Neural cell (in vitro differentiated cells): Measurements from ENCODE around the gene CEACAM5. TPM values are rescaled to one million over a fixed set of nuclear protein-coding genes. Genes with fewer than 3 reads are reported as not detected.

ENCODE experiments used
- H2AFZ ChIP-seq: fragments of 200-600, 300-800 bp; sonication (generic), shearing (Covaris generic); 2 replicates; pipeline ENCODE4 v1.6.0; 2014; ENCODE audit warnings: low read depth, mild to moderate bottlenecking, antibody characterized with exemption, low read length, moderate library complexity
- H3F3A ChIP-seq: fragments of 200-600 bp; shearing (Covaris generic); 2 replicates; pipeline ENCODE4 v1.6.1; 2016; ENCODE audit warnings: mild to moderate bottlenecking, moderate library complexity, mixed read lengths, antibody characterized with exemption, low read length; ENCODE audit not compliant: insufficient read depth, poor library complexity, severe bottlenecking
- H3K27ac ChIP-seq: fragments of 200-600, 300-800 bp; sonication (generic), shearing (Covaris generic); 2 replicates; pipeline ENCODE4 v1.5.1; 2014; ENCODE audit warnings: mild to moderate bottlenecking, low read length, moderate library complexity
- H3K27me3 ChIP-seq: fragments of 300-800, 200-600 bp; sonication (generic), shearing (Covaris generic); 2 replicates; pipeline ENCODE4 v1.6.0; 2014; ENCODE audit warnings: mild to moderate bottlenecking, low read depth, low read length, moderate library complexity; ENCODE audit not compliant: insufficient read depth
- H3K36me3 ChIP-seq: fragments of 300-800, 200-600 bp; sonication (generic), shearing (Covaris generic); 2 replicates; pipeline ENCODE4 v1.5.1; 2014; ENCODE audit warnings: mild to moderate bottlenecking, antibody characterized with exemption, low read length, moderate library complexity; ENCODE audit not compliant: insufficient read depth
- H3K4me2 ChIP-seq: fragments of 300-800, 200-600 bp; sonication (generic), shearing (Covaris generic); 2 replicates; pipeline ENCODE4 v1.6.0; 2014; ENCODE audit warnings: mild to moderate bottlenecking, low read length
- H3K4me3 ChIP-seq: fragments of 300-800, 200-600 bp; sonication (generic), shearing (Covaris generic); 2 replicates; pipeline ENCODE4 v1.5.1; 2014; ENCODE audit warnings: mild to moderate bottlenecking, low read length, moderate library complexity
- H3K79me2 ChIP-seq: fragments of 200-600 bp; shearing (Covaris generic); replicated peaks from 2 replicates; pipeline ENCODE4 v1.6.0; 2014; ENCODE audit warnings: mild to moderate bottlenecking, low read length, moderate library complexity; ENCODE audit not compliant: insufficient read depth
- H3K9ac ChIP-seq: fragments of 300-800, 200-600 bp; sonication (generic), shearing (Covaris generic); 2 replicates; pipeline ENCODE4 v1.6.1; 2016; ENCODE audit warnings: mild to moderate bottlenecking, low read length, mixed read lengths
- H3K9me2 ChIP-seq: fragments of 200-600 bp; shearing (Covaris generic); 2 replicates; pipeline ENCODE4 v1.6.1; 2016; ENCODE audit warnings: mild to moderate bottlenecking, low read length, mixed read lengths; ENCODE audit not compliant: insufficient read depth
- H3K9me3 ChIP-seq: fragments of 200-600, 300-800 bp; sonication (generic), shearing (Covaris generic); 2 replicates; pipeline ENCODE4 v1.6.1; 2016; ENCODE audit warnings: mild to moderate bottlenecking, mixed run types, low read length, moderate library complexity, mixed read lengths
- H4K20me1 ChIP-seq: fragments of 200-600 bp; shearing (Covaris generic); 2 replicates; pipeline ENCODE4 v1.6.1; 2016; ENCODE audit warnings: mild to moderate bottlenecking, mixed run types; ENCODE audit not compliant: insufficient read depth
- CTCF ChIP-seq: fragments of 450-650 bp; IDR thresholded peaks from 2 replicates; pipeline ENCODE4 v1.5.1; 2014; ENCODE audit warnings: antibody characterized with exemption, mild to moderate bottlenecking, moderate library complexity; ENCODE audit not compliant: poor library complexity, severe bottlenecking
- EP300 ChIP-seq: fragments of 450-650 bp; conservative IDR thresholded peaks from 2 replicates; pipeline ENCODE4 v1.6.1; 2014; ENCODE audit warnings: antibody characterized with exemption, mild to moderate bottlenecking, moderate library complexity; ENCODE audit not compliant: poor library complexity, severe bottlenecking
- EZH2 ChIP-seq: fragments of 200-600, 300-800 bp; shearing (Covaris generic), sonication (generic); IDR thresholded peaks from 2 replicates; pipeline ENCODE4 v1.6.1; 2014; ENCODE audit warnings: antibody characterized with exemption, low read length, borderline replicate concordance, mild to moderate bottlenecking; ENCODE audit not compliant: insufficient read depth, poor library complexity, severe bottlenecking
- MXI1 ChIP-seq: fragments of 450-650 bp; conservative IDR thresholded peaks from 2 replicates; pipeline ENCODE4 v1.6.1; 2014; ENCODE audit warnings: antibody characterized with exemption, mild to moderate bottlenecking; ENCODE audit not compliant: poor library complexity, severe bottlenecking
- POLR2AphosphoS5 ChIP-seq: IDR thresholded peaks from 2 replicates; pipeline ENCODE4 v1.6.1; 2012
- RAD21 ChIP-seq: fragments of 450-650 bp; conservative IDR thresholded peaks from 2 replicates; pipeline ENCODE4 v1.6.1; 2014; ENCODE audit warnings: antibody characterized with exemption, mild to moderate bottlenecking, moderate library complexity
- REST ChIP-seq: IDR thresholded peaks from 2 replicates; pipeline ENCODE4 v1.6.1; 2012; ENCODE audit warnings: borderline replicate concordance
- SMC3 ChIP-seq: fragments of 450-650 bp; conservative IDR thresholded peaks from 2 replicates; pipeline ENCODE4 v1.6.1; 2014; ENCODE audit warnings: antibody characterized with exemption, mild to moderate bottlenecking, moderate library complexity; ENCODE audit not compliant: poor library complexity
- TAF1 ChIP-seq: IDR thresholded peaks from 2 replicates; pipeline ENCODE4 v1.6.1; 2012; ENCODE audit warnings: low read depth
- polyA plus RNA-seq: library from polyadenylated mRNA; depleted of rRNA; stranded (reverse); fragments of >200 nt; gene quantifications from 2 replicates; pipeline ENCODE4 v1.2.3, GENCODE V29; 2014

Gene CEACAM5
- polyA plus RNA-seq, 1 donor from 2014 or later, result not detected

GRCh38 chr19:41769608-41770007 is 61.2 kb downstream of the CEACAM5 start:
- Histone ChIP-seq H3K4me2 (no peak overlapping the region), H3K9ac (no peak overlapping the region), H3K36me3 (no peaks in the 10 kb centered on the region), H3K79me2 (no peaks in the 10 kb centered on the region), H3K9me2 (no peaks in the 10 kb centered on the region), H3K9me3 (no peaks in the 10 kb centered on the region), H4K20me1 (no peaks in the 10 kb centered on the region), H3K4me3 (no peak overlapping the region), H3F3A (no peaks in the 10 kb centered on the region), H3K27ac (no peak overlapping the region), H2AFZ (no peak overlapping the region), H3K27me3 (no peaks in the 10 kb centered on the region)
- no peak for TF ChIP-seq REST
- no peak for TF ChIP-seq CTCF
- no peak for TF ChIP-seq EZH2
- no peak for TF ChIP-seq SMC3
- TF ChIP-seq RAD21, result no peak
- no peak for TF ChIP-seq TAF1

GRCh38 chr19:41771410-41771809 is 63.0 kb downstream of the CEACAM5 start:
- Histone ChIP-seq H3K27ac (no peak overlapping the region), H2AFZ (no peak overlapping the region), H3K4me3 (no peak overlapping the region), H3K9ac (no peak overlapping the region), H3K4me2 (no peak overlapping the region), H3K9me2 (no peaks in the 10 kb centered on the region), H3K9me3 (no peaks in the 10 kb centered on the region), H3K27me3 (no peaks in the 10 kb centered on the region), H3K79me2 (no peaks in the 10 kb centered on the region), H3F3A (no peaks in the 10 kb centered on the region), H3K36me3 (no peaks in the 10 kb centered on the region), H4K20me1 (no peaks in the 10 kb centered on the region)
- TF ChIP-seq REST (no peak), RAD21 (no peak), POLR2AphosphoS5 (no peak), TAF1 (no peak), EP300 (no peak), CTCF (no peak), EZH2 (no peak), SMC3 (no peak), MXI1 (no peak)
